GF-D8 (cell line): Measurements from ENCODE around the gene GCSAM.
"Not testable (repeated sequence)": the region's sequence is repeated elsewhere in the genome, so short reads cannot be mapped to it uniquely, and the experiment has no call there.

Source experiments
- DNase-seq: peaks from one replicate; lab custom pipeline; 2025; lab: John Stamatoyannopoulos, UW

GCSAM gene

DNA sequence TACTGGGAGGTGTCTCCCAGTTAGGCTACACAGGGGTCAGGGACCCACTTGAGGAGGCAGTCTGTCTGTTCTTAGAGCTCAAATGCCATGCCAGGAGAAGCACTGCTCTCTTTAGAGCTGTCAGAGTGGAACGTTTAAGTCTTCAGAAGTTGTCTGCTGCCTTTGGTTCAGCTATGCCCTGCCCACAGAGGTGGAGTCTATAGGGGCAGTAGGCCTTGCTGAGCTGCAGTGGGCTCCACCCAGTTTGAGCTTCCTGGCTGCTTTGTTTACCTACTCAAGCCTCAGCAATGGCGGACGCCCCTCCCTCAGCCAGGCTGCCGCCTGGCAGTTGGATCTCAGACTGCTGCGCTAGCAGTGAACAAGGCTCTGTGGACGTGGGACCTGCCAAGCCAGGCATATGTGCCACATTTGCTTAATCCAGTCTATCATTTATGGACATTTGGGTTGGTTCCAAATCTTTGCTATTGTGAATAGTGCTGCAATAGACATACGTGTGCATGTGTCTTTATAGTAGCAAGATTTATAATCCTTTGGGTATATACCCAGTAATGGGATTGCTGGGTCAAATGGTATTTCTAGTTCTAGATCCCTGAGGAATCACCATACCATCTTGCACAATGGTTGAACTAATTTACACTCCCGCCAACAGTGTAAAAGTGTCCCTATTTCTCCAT lies 60.5 kb downstream of the GCSAM start:
- not testable (repeated sequence) for DNase-seq
